ENCODE data around the gene GRIFIN. TPM values are rescaled to one million over a fixed set of nuclear protein-coding genes. Genes with fewer than 3 reads are reported as not detected.

Gene GRIFIN
- total RNA-seq, 1 donor from 2014 or later: not detected

DNA sequence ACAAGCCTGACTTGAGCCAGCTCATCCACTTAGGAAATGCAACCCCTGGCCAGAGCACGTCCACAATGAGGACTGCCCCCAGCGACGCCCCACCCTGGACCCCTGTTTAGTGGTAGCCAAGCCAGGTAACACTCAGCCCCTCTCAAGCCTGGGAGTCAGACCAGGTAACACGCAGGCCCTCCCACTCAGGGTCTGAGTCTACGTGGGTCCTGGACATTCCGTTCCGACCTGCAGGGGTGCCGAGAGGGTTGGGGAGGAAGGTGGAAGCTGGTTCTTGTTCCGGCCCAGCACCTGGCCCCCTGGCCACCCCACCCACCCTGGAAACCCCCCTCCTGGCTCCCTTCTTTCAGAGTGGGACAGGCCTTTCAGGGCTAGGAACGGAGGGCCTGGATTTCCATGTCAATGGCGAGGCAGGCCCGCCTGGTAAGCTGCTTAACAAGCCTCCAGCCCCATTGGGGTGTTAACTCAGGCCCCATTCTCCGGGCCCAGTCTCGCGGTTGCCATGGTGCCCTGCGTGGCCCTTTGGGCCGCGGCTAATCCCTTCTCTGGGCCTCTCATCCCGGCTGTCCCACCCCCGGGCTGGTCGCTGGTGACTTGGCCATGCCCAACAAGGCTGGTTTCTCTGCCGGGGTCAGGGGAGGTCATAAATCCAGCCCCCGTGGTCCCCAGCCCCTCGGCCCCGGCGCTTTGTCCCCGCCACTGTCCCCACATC lies 23.7 kb upstream of the GRIFIN start:
- TF ChIP-seq, protein P1, sequence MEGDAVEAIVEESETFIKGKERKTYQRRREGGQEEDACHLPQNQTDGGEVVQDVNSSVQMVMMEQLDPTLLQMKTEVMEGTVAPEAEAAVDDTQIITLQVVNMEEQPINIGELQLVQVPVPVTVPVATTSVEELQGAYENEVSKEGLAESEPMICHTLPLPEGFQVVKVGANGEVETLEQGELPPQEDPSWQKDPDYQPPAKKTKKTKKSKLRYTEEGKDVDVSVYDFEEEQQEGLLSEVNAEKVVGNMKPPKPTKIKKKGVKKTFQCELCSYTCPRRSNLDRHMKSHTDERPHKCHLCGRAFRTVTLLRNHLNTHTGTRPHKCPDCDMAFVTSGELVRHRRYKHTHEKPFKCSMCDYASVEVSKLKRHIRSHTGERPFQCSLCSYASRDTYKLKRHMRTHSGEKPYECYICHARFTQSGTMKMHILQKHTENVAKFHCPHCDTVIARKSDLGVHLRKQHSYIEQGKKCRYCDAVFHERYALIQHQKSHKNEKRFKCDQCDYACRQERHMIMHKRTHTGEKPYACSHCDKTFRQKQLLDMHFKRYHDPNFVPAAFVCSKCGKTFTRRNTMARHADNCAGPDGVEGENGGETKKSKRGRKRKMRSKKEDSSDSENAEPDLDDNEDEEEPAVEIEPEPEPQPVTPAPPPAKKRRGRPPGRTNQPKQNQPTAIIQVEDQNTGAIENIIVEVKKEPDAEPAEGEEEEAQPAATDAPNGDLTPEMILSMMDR (IDR thresholded peaks at IDR 0.05; ENCODE audit: unreplicated experiment): no peak
- no peak overlapping the region for H3K27ac Mint-ChIP-seq
- H3K36me3 Mint-ChIP-seq (ENCODE audit: insufficient read depth): no peaks in the 10 kb centered on the region
- peaks cover 6% of the 10 kb centered on the region for H3K27me3 Mint-ChIP-seq
- peaks cover 5% of the 10 kb centered on the region for H3K4me1 Mint-ChIP-seq (ENCODE audit: low read depth)
- H3K4me3 Mint-ChIP-seq (ENCODE audit: low read depth): no peak overlapping the region
- H3K9me3 Mint-ChIP-seq (ENCODE audit: low read depth): no peaks in the 10 kb centered on the region
- no peak for DNase-seq (ENCODE audit: low spot score, unreplicated experiment)

DNA sequence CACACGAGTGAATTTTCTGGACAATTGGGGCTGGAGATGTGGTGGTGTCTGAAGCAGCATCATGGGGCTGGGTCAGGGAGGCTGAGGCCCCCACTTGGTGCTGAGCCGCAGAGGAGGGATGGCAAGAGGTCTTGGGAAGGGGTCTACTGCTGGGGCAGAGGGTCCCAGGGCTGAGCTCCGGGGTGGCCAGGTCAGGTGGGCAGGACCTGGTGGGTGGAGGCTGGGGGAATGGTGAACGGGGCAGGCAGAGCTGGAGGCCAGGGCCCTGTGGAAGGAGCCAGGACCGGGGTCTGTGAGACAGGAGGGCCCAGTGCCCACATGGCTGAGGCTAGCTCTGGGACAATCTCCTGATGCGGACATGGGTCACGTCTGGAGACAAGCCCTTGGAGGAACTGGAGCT lies 23.0 kb upstream of the GRIFIN start:
- H3K27ac Mint-ChIP-seq: no peak overlapping the region
- TF ChIP-seq, protein P1 (IDR thresholded peaks at IDR 0.05; ENCODE audit: unreplicated experiment): no peak
- H3K4me1 Mint-ChIP-seq (ENCODE audit: low read depth): peaks cover 5% of the 10 kb centered on the region
- H3K4me3 Mint-ChIP-seq (ENCODE audit: low read depth): no peak overlapping the region
- no peaks in the 10 kb centered on the region for H3K9me3 Mint-ChIP-seq (ENCODE audit: low read depth)
- no peaks in the 10 kb centered on the region for H3K36me3 Mint-ChIP-seq (ENCODE audit: insufficient read depth)
- H3K27me3 Mint-ChIP-seq: peaks cover 6% of the 10 kb centered on the region
- no peak for DNase-seq (ENCODE audit: low spot score, unreplicated experiment)

DNA sequence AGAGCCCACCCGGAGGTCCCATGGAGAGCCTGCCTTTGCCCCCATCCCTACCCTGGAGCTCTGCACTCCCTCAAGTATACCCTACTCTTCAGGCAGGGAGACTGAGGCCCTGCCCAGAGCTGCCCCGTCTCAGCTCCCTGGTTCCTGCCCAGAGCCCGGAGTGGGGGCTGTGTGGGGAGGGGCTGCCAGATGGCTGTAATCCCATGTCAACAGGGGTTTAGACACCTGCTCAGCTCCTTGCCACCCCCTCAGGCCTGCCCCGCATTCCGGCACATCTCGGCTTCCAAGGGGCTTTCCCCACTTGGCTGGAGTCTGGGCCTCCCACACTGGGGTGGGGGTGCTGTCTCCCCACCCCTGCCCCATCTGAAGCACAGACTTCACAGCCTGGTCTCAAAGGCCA lies 22.5 kb upstream of the GRIFIN start:
- Mint-ChIP-seq H3K4me3 (ENCODE audit: low read depth) (no peak overlapping the region), H3K9me3 (ENCODE audit: low read depth) (no peaks in the 10 kb centered on the region), H3K4me1 (ENCODE audit: low read depth) (peaks cover 5% of the 10 kb centered on the region), H3K27ac (no peak overlapping the region), H3K27me3 (peaks cover 6% of the 10 kb centered on the region), H3K36me3 (ENCODE audit: insufficient read depth) (no peaks in the 10 kb centered on the region)
- no peak for DNase-seq (ENCODE audit: low spot score, unreplicated experiment)
- TF ChIP-seq, protein P1 (IDR thresholded peaks at IDR 0.05; ENCODE audit: unreplicated experiment): no peak

DNA sequence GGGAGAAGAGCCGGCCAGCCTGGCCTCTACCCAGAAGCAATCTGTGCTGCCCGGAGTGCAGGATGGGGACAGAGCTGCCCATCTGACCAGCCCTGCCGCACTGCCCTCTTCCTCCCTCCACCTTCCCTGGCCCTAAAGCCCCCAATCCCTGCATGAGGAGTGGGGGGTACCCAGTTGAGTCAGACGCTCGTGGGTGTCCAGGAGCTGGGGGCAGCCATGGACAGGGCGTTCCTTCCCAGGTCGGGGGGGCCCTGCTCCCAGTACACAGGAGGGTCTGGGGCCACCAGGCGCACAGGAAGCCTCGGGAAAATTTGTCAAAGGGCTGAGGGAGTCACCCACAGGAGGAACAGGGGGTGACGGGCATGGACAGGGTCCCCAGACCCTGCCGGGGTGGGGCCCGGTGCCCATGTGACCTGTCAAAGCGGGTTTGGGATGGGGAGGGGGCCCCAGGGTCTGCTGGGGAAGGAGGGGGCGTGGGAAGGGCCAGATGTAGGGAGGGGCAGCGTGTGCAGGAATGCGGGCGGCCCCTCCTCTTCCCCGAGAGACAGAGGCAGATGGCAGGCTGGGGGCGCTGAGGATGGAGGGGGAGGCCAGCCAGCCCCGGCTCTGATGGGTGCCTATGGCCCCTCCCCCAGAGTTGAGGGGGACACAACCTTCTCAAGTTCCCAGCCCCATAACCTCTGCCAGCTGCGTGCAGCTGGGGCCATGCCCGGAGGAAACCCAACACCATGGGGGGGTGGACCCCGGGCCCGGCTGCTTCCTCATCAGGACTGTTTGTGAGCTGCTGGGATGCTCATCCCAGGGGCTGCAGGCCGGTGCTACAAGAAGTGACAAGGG lies 21.5 kb upstream of the GRIFIN start:
- Mint-ChIP-seq H3K4me3 (ENCODE audit: low read depth) (no peak overlapping the region), H3K36me3 (ENCODE audit: insufficient read depth) (no peaks in the 10 kb centered on the region), H3K9me3 (ENCODE audit: low read depth) (no peaks in the 10 kb centered on the region), H3K27ac (no peak overlapping the region), H3K27me3 (peaks cover 6% of the 10 kb centered on the region), H3K4me1 (ENCODE audit: low read depth) (peaks cover 5% of the 10 kb centered on the region)
- TF ChIP-seq, protein P1 (IDR thresholded peaks at IDR 0.05; ENCODE audit: unreplicated experiment): no peak
- no peak for DNase-seq (ENCODE audit: low spot score, unreplicated experiment)

DNA sequence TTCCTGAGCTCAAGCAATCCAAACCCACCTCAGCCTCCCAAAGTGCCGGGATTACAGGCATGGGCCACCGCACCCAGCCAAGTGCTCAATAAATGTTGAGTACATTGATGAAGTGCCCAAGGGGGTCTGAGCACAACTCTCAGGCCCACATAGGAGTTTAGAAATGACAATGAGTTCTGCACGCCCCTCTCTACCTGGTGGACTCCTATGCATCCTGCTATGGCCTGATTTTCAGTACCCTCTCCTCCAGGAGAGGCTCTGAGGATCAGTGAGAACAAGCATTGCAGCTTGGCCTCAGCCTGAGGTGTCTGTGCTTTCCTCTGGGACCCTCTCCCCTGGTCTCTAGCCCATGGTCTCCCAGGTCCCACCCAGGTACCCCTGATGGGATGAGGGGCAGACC lies 20.9 kb upstream of the GRIFIN start:
- peaks cover 6% of the 10 kb centered on the region for H3K27me3 Mint-ChIP-seq
- H3K4me3 Mint-ChIP-seq (ENCODE audit: low read depth): no peak overlapping the region
- H3K4me1 Mint-ChIP-seq (ENCODE audit: low read depth): peaks cover 5% of the 10 kb centered on the region
- H3K27ac Mint-ChIP-seq: no peak overlapping the region
- DNase-seq (ENCODE audit: low spot score, unreplicated experiment): no peak
- H3K36me3 Mint-ChIP-seq (ENCODE audit: insufficient read depth): no peaks in the 10 kb centered on the region
- H3K9me3 Mint-ChIP-seq (ENCODE audit: low read depth): no peaks in the 10 kb centered on the region
- TF ChIP-seq, protein P1 (IDR thresholded peaks at IDR 0.05; ENCODE audit: unreplicated experiment): no peak

Data from progenitor cell of endocrine pancreas (in vitro differentiated cells).